Measurements from ENCODE around the gene IMP4.

GRCh38 chr2:130345091-130345490 is 2.4 kb downstream of the IMP4 start:
- TF ChIP-seq EP300 (IDR thresholded peaks at IDR 0.05; ENCODE audit: borderline replicate concordance) = no peak
- TF ChIP-seq NFIC (IDR thresholded peaks at IDR 0.05) = no peak
- TF ChIP-seq TAF1 (IDR thresholded peaks at IDR 0.05; ENCODE audit: low read depth) = no peak
- TF ChIP-seq ZBTB7A (IDR thresholded peaks at IDR 0.05; ENCODE audit: low read depth) = no peak
- TF ChIP-seq, protein P1, sequence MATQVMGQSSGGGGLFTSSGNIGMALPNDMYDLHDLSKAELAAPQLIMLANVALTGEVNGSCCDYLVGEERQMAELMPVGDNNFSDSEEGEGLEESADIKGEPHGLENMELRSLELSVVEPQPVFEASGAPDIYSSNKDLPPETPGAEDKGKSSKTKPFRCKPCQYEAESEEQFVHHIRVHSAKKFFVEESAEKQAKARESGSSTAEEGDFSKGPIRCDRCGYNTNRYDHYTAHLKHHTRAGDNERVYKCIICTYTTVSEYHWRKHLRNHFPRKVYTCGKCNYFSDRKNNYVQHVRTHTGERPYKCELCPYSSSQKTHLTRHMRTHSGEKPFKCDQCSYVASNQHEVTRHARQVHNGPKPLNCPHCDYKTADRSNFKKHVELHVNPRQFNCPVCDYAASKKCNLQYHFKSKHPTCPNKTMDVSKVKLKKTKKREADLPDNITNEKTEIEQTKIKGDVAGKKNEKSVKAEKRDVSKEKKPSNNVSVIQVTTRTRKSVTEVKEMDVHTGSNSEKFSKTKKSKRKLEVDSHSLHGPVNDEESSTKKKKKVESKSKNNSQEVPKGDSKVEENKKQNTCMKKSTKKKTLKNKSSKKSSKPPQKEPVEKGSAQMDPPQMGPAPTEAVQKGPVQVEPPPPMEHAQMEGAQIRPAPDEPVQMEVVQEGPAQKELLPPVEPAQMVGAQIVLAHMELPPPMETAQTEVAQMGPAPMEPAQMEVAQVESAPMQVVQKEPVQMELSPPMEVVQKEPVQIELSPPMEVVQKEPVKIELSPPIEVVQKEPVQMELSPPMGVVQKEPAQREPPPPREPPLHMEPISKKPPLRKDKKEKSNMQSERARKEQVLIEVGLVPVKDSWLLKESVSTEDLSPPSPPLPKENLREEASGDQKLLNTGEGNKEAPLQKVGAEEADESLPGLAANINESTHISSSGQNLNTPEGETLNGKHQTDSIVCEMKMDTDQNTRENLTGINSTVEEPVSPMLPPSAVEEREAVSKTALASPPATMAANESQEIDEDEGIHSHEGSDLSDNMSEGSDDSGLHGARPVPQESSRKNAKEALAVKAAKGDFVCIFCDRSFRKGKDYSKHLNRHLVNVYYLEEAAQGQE (IDR thresholded peaks at IDR 0.05; ENCODE audit: low read depth) = no peak
- TF ChIP-seq YY1 (IDR thresholded peaks at IDR 0.05; ENCODE audit: low read depth) = no peak
- TF ChIP-seq TCF12 (IDR thresholded peaks at IDR 0.05; ENCODE audit: low read depth) = no peak
- no peak for TF ChIP-seq CEBPB (IDR thresholded peaks at IDR 0.05)
- TF ChIP-seq CREB1 (IDR thresholded peaks at IDR 0.05; ENCODE audit: low read depth) = no peak
- TF ChIP-seq FOXM1 (IDR thresholded peaks at IDR 0.05; ENCODE audit: borderline replicate concordance, low read depth) = no peak
- TF ChIP-seq MAX (IDR thresholded peaks at IDR 0.05) = no peak
- TF ChIP-seq EGR1 (IDR thresholded peaks at IDR 0.05) = no peak
- TF ChIP-seq, protein P2, sequence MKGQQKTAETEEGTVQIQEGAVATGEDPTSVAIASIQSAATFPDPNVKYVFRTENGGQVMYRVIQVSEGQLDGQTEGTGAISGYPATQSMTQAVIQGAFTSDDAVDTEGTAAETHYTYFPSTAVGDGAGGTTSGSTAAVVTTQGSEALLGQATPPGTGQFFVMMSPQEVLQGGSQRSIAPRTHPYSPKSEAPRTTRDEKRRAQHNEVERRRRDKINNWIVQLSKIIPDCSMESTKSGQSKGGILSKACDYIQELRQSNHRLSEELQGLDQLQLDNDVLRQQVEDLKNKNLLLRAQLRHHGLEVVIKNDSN (IDR thresholded peaks at IDR 0.05) = no peak
- no peak for TF ChIP-seq TEAD4 (IDR thresholded peaks at IDR 0.05)

Data from Ishikawa (cell line).